Epithelial cell of esophagus (primary cell): ENCODE results near the gene TMEM132E.
"Not testable (repeated sequence)": the region's sequence is repeated elsewhere in the genome, so short reads cannot be mapped to it uniquely, and the experiment has no call there.

Source experiments
- DNase-seq: peaks from one replicate; pipeline ENCODE4 v3.0.0; 2010; ENCODE audit warnings: low read depth
- H3K4me3 ChIP-seq: 2 replicates; pipeline ENCODE4 v1.5.1; 2011; ENCODE audit warnings: mild to moderate bottlenecking, low read length, control low read depth
- CTCF ChIP-seq: IDR thresholded peaks from 2 replicates; pipeline ENCODE4 v1.5.1; 2011; ENCODE audit warnings: low read depth, mild to moderate bottlenecking, low read length, control low read depth, inconsistent platforms; ENCODE audit not compliant: insufficient read depth; ENCODE audit errors: missing control alignments

TMEM132E gene

GRCh38 chr17:34579017-34579946 lies at the start of gene TMEM132E:
Gene TMEM132E, plus strand, starts transcription at chr17:34579582. Its CDS starts 1,495 bp downstream, at chr17:34581077.
- TF ChIP-seq CTCF = no peak
- peak; percentile 10 for DNase-seq
- peak within 1 kb of the TSS; percentile 4 for H3K4me3 ChIP-seq

DNA sequence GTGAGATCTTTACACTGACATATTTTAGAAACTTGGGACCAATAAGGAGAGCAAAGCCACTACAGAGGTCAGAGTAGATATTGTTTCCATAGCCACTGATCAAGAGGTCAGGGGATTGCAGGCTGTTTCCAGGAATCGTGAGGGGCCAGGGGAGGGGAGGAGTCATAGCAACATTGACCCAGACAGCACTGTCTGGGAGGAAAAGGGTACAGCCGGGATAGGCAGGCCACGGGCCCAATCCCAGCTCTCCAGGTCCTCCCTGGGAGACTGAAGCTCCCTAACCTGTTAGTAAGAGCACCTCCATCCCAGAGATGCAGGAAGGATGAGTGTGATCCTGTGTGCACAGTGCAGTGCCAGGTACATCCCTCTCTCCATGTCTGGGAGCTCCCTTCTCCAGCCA lies 48.5 kb upstream of the TMEM132E start:
- no peak for TF ChIP-seq CTCF
- no peak overlapping the region for H3K4me3 ChIP-seq
- DNase-seq = no peak

- no peak for DNase-seq
- no peak for TF ChIP-seq CTCF
- no peak overlapping the region for H3K4me3 ChIP-seq
Measured at GRCh38 chr17:34532281-34533065, 46.9 kb upstream of the TMEM132E start.

DNA sequence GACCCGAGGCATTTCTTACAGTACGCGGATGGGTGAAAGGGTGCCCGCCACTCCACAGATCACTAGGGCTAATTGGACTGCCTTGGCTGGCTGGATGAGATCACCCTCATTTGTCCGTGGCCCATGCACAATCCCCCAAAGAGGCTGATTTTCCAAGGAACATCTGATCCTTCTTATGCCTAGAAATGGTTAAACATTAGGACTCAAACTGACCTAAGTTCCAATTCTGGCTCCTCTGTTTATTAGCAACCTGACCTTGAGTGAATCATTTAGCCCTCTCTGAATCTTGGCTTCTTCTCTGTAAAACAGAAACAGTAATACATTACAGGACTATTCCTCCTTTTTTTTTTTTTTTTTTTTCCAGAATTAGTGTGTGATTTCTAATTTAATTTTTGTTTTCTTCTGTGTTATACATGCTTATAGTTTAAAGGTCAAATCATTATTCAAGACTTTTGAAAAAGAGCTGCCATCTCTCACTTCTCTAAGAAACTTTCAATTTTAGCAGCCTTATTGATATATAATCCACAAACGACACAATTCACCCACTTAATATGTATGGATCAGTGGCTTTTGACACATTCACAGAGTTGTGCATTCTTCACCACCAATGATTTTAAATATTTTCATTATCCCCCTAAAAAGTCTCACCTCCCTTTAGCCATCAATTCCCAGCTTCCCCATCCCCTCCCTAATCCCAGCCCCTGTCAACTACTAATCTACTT lies 45.4 kb upstream of the TMEM132E start:
- DNase-seq = no peak
- TF ChIP-seq CTCF = no peak
- H3K4me3 ChIP-seq = no peak overlapping the region

GRCh38 chr17:34537445-34537844 lies 41.9 kb upstream of the TMEM132E start:
- DNase-seq = no peak
- no peak overlapping the region for H3K4me3 ChIP-seq
- no peak for TF ChIP-seq CTCF

- H3K4me3 ChIP-seq = not testable (repeated sequence)
Measured at GRCh38 chr17:34538582-34538981, 40.8 kb upstream of the TMEM132E start.

GRCh38 chr17:34539881-34540280 lies 39.5 kb upstream of the TMEM132E start:
- DNase-seq = no peak

More at GRCh38 chr17:34538582-34538981, 40.8 kb upstream of the TMEM132E start:
- not testable (repeated sequence) for DNase-seq

More at GRCh38 chr17:34539881-34540280, 39.5 kb upstream of the TMEM132E start:
- TF ChIP-seq CTCF = no peak
- no peak overlapping the region for H3K4me3 ChIP-seq
